HL-60 (cell line): Measurements from ENCODE around the gene PHACTR3.

Experiments used
- DNase-seq, 2 experiments: peaks; one replicate each; pipeline ENCODE4 v3.0.0-alpha.2; 2010 to 2020; ENCODE audit warnings: low read depth in 1 of 2, low spot score in 1 of 2
- H3K27ac ChIP-seq: fragments of 250-450 bp; sonication (Bioruptor Pico); replicated peaks from 2 replicates; pipeline ENCODE4 v1.5.1; 2020; ENCODE audit warnings: mild to moderate bottlenecking, moderate library complexity
- H3K27me3 ChIP-seq: fragments of 250-450 bp; sonication (Bioruptor Pico); 2 replicates; pipeline ENCODE4 v1.5.1; 2021; ENCODE audit warnings: mild to moderate bottlenecking, moderate library complexity; ENCODE audit not compliant: insufficient read depth, poor library complexity, severe bottlenecking
- H3K4me3 ChIP-seq: replicated peaks from 2 replicates; pipeline ENCODE4 v1.5.1; 2011; ENCODE audit warnings: mild to moderate bottlenecking, control low read depth, low read length; ENCODE audit not compliant: insufficient read depth
- CTCF ChIP-seq: IDR thresholded peaks from one replicate; pipeline ENCODE4 v1.5.1; 2011; ENCODE audit warnings: low read length, control low read depth, inconsistent platforms; ENCODE audit not compliant: insufficient read depth
- GABPA ChIP-seq: IDR thresholded peaks from 2 replicates; pipeline ENCODE4 v1.6.1; 2012; ENCODE audit warnings: low read depth
- POLR2AphosphoS5 ChIP-seq: IDR thresholded peaks from 2 replicates; pipeline ENCODE4 v1.6.1; 2012; ENCODE audit warnings: low read depth
- REST ChIP-seq: IDR thresholded peaks from 2 replicates; pipeline ENCODE4 v1.6.1; 2012; ENCODE audit warnings: low read depth; ENCODE audit not compliant: insufficient replicate concordance
- SPI1 ChIP-seq: IDR thresholded peaks from 2 replicates; pipeline ENCODE4 v1.6.1; 2012; ENCODE audit warnings: low read depth, mild to moderate bottlenecking, borderline replicate concordance

The PHACTR3 gene

GRCh38 chr20:59606566-59606965, 2.2 kb downstream of the PHACTR3 start:
- DNase-seq: no peak
- H3K27me3 ChIP-seq: peaks cover 38% of the 10 kb centered on the region
- TF ChIP-seq POLR2AphosphoS5 (no peak), GABPA (no peak), SPI1 (no peak), REST (no peak)
- no peak overlapping the region for H3K4me3 ChIP-seq
- no peak overlapping the region for H3K27ac ChIP-seq

GRCh38 chr20:59608396-59608795, 4.1 kb downstream of the PHACTR3 start:
- Histone ChIP-seq H3K27ac (no peak overlapping the region), H3K27me3 (peaks cover 34% of the 10 kb centered on the region), H3K4me3 (no peak overlapping the region)
- TF ChIP-seq REST (no peak), SPI1 (no peak), GABPA (no peak), POLR2AphosphoS5 (no peak), CTCF (no peak)
- DNase-seq: no peak

GRCh38 chr20:59608871-59609270, 4.5 kb downstream of the PHACTR3 start:
- DNase-seq: no peak
- no peak overlapping the region for H3K4me3 ChIP-seq
- peaks cover 31% of the 10 kb centered on the region for H3K27me3 ChIP-seq
- no peak for TF ChIP-seq REST
- no peak for TF ChIP-seq GABPA
- TF ChIP-seq CTCF: no peak
- TF ChIP-seq POLR2AphosphoS5: no peak
- TF ChIP-seq SPI1: no peak
- no peak overlapping the region for H3K27ac ChIP-seq

GRCh38 chr20:59611286-59611685, 6.9 kb downstream of the PHACTR3 start:
- Histone ChIP-seq H3K4me3 (no peak overlapping the region), H3K27ac (no peak overlapping the region), H3K27me3 (peaks cover 17% of the 10 kb centered on the region)
- TF ChIP-seq SPI1 (no peak), GABPA (no peak), REST (no peak), POLR2AphosphoS5 (no peak)
- no peak for DNase-seq
